K562 (cell line): ENCODE data around the gene UBXN10. TPM values are rescaled to one million over a fixed set of nuclear protein-coding genes. Genes with fewer than 3 reads are reported as not detected.

Experiments used
- ASH1L ChIP-seq: fragments of 450-650 bp; IDR thresholded peaks from 2 replicates; pipeline ENCODE4 v1.6.1; 2018; ENCODE audit warnings: borderline replicate concordance, mild to moderate bottlenecking, low read depth; ENCODE audit not compliant: partially characterized antibody
- CREB1 ChIP-seq, 2 experiments: sonication (generic) in 1 of 2; formaldehyde crosslinking in 1 of 2; IDR thresholded peaks; 2 replicates each; pipeline versions ENCODE4 v1.6.1 to v1.8.0; 2012 to 2022; ENCODE audit warnings: inconsistent platforms in 1 of 2, mild to moderate bottlenecking in 1 of 2, missing genetic modification reagents in 1 of 2, moderate library complexity in 1 of 2
- CTBP1 ChIP-seq: fragments of 450-650 bp; IDR thresholded peaks from 2 replicates; pipeline ENCODE4 v1.6.1; 2016; ENCODE audit warnings: borderline replicate concordance
- FOXA1 ChIP-seq: fragments of 450-650 bp; IDR thresholded peaks from 2 replicates; pipeline ENCODE4 v1.6.1; 2016; ENCODE audit warnings: mild to moderate bottlenecking, borderline replicate concordance
- HDAC2 ChIP-seq: fragments of 450-650 bp; IDR thresholded peaks from 2 replicates; pipeline ENCODE4 v1.6.1; 2016; ENCODE audit warnings: mild to moderate bottlenecking
- KDM2B ChIP-seq: fragments of 250-450 bp; sonication (Bioruptor Pico); IDR thresholded peaks from 2 replicates; pipeline ENCODE4 v1.8.0; 2021; ENCODE audit warnings: mild to moderate bottlenecking, moderate library complexity
- POU5F1 ChIP-seq: fragments of 150-350 bp; IDR thresholded peaks from 2 replicates; pipeline ENCODE4 v1.6.1; 2014; ENCODE audit warnings: borderline replicate concordance, low read length, low read depth, mild to moderate bottlenecking; ENCODE audit not compliant: partially characterized antibody
- SLC30A9 ChIP-seq: fragments of 250-450 bp; sonication (Bioruptor Pico); IDR thresholded peaks from 2 replicates; pipeline ENCODE4 v1.8.0; 2022; ENCODE audit warnings: mild to moderate bottlenecking, moderate library complexity
- SPI1 ChIP-seq: IDR thresholded peaks from 2 replicates; pipeline ENCODE4 v1.6.1; 2011; ENCODE audit warnings: low read depth, low read length, control low read depth, borderline replicate concordance
- STAT5B ChIP-seq: fragments of 250-450 bp; sonication (Bioruptor Pico); IDR thresholded peaks from 2 replicates; pipeline ENCODE4 v1.8.0; 2021; ENCODE audit warnings: mild to moderate bottlenecking, inconsistent platforms
- TRIM24 ChIP-seq, 2 experiments: fragments of 450-650 bp; IDR thresholded peaks; 2 replicates each; pipeline ENCODE4 v1.6.1; 2016
- TSC22D4 ChIP-seq: fragments of 450-650 bp; IDR thresholded peaks from 2 replicates; pipeline ENCODE4 v1.6.1; 2016; ENCODE audit warnings: missing genetic modification characterization, missing biosample characterization, control low read depth
- U2AF2 ChIP-seq: fragments of 200-400 bp; formaldehyde crosslinking; optimal IDR thresholded peaks from 2 replicates; pipeline ENCODE3; 2017; ENCODE audit warnings: low read depth, mild to moderate bottlenecking, low read length
- ZNF316 ChIP-seq: fragments of 450-650 bp; IDR thresholded peaks from 2 replicates; pipeline ENCODE4 v1.6.1; 2016
- ZNF324 ChIP-seq: fragments of 250-450 bp; sonication (Bioruptor Pico); IDR thresholded peaks from 2 replicates; pipeline ENCODE4 v1.4.0; 2020; ENCODE audit warnings: mild to moderate bottlenecking
- ZNF384 ChIP-seq: IDR thresholded peaks from 2 replicates; pipeline ENCODE4 v1.6.1; 2012; ENCODE audit warnings: low read depth, low read length, improper control_type of control experiment
- ZNF79 ChIP-seq: fragments of 250-450 bp; sonication (Bioruptor Pico); IDR thresholded peaks from 2 replicates; pipeline ENCODE4 v1.4.0; 2020; ENCODE audit warnings: low read depth, mild to moderate bottlenecking, moderate library complexity
- polyA plus RNA-seq, 8 experiments: library from polyadenylated mRNA; depleted of rRNA in 4 of 8; stranded (reverse) in 5 of 8; unstranded in 3 of 8; fragments of >200 nt; fragmentation: Nextera tagmentation in 2 of 8; fragmentation: Illumina TruSeq in 1 of 8; extraction: Ambion mirVana in 2 of 8; extraction: Trizol in 1 of 8; gene quantifications; 2 replicates each; pipeline versions ENCODE4 v1.2.1 to v1.2.3, GENCODE V29; 2011 to 2014; ENCODE audit warnings: inconsistent platforms in 1 of 8, missing spikeins in 1 of 8
- total RNA-seq, 7 experiments: library from RNA; depleted of rRNA in 6 of 7; stranded (reverse); fragments of >200 nt in 6 of 7; fragmentation: Illumina TruSeq in 2 of 7; extraction: Trizol in 2 of 7; gene quantifications; 2 replicates each; pipeline versions ENCODE4 v1.2.1 to v1.2.3, GENCODE V29; 2011 to 2021; ENCODE audit warnings: low replicate concordance in 1 of 7
- TF ChIP-seq, protein P1 (sequence below): sonication (generic); formaldehyde crosslinking; IDR thresholded peaks from 2 replicates; pipeline ENCODE4 v1.9.0; 2022; ENCODE audit warnings: mild to moderate bottlenecking, missing genetic modification reagents
- TF ChIP-seq, protein P2 (sequence below): sonication (generic); formaldehyde crosslinking; IDR thresholded peaks from 2 replicates; pipeline ENCODE4 v1.8.0; 2022; ENCODE audit warnings: mild to moderate bottlenecking, missing genetic modification reagents
- TF ChIP-seq, protein P3 (sequence below), 2 experiments: fragments of 450-650 bp in 1 of 2; sonication (generic) in 1 of 2; formaldehyde crosslinking; conservative IDR thresholded peaks; 2 replicates each; pipeline versions ENCODE4 v1.4.0 to v1.8.1; 2020 to 2022; ENCODE audit warnings: mild to moderate bottlenecking in 1 of 2, missing genetic modification reagents in 1 of 2
- TF ChIP-seq, protein P4 (sequence below), 2 experiments: fragments of 150-350 bp in 1 of 2; IDR thresholded peaks; 2 replicates each; pipeline ENCODE4 v1.6.1; 2012 to 2016; ENCODE audit warnings: low read depth in 2 of 2, low read length in 2 of 2, mild to moderate bottlenecking in 1 of 2, moderate library complexity in 1 of 2

UBXN10 gene
- total and polyA plus RNA-seq, 9 of the 15 experiments (the other 6 are each of a cell fraction or from before 2014, with no cell fraction given) = 10.7 to 17.7 (median 13.6) TPM

DNA sequence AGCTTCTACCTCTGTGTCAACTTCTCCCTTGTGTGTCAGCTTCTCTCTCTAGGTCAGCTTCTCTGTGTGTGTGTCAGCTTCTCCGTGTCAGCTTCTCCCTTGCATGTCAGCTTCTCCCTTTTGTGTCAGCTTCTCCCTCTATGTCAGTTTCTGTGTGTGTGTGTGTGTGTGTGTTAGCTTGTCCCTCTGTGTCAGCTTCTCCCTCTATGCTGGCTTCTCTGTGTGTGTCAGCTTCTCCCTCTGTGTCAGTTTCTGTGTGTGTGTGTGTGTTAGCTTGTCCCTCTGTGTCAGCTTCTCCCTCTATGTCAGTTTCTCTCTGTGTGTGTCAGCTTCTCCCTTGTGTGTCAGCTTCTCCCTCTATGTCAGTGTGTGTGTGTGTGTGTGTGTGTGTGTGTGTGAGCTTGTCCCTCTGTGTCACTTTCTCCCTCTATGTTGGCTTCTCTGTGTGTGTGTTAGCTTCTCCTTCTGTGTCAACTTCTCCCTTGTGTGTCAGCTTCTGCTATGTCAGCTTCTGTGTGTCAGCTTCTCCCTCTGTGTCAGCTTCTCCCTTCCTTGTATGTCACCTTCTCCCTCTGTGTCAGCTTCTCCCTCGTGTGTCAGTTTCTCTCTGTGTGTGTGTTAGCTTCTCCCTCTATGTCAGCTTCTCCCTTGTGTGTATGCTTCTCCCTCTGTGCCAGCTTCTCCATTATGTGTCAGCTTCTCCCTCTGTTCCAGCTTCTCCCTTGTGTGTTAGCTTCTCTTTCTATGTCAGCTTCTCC, 6.3 kb upstream of the UBXN10 start (continued):
- TF ChIP-seq ASH1L (no peak), TRIM24 (IDR thresholded peaks at IDR 0.05) (peak; percentile 74 to 80), CREB1 (IDR thresholded peaks at IDR 0.05) (no peak), CREB1 (CRISPR knock-in tag; IDR thresholded peaks at IDR 0.05) (no peak), SLC30A9 (no peak), TSC22D4 (tag) (no peak), ZNF384 (no peak), ZNF79 (no peak), STAT5B (no peak), ZNF316 (peak; percentile 40; the same call in 1 of the 2 replicates), HDAC2 (no peak), KDM2B (CRISPR knock-in tag) (no peak), U2AF2 (no peak), CTBP1 (no peak), POU5F1 (no peak), ZNF324 (no peak), FOXA1 (no peak), SPI1 (no peak)
- TF ChIP-seq, protein P1, sequence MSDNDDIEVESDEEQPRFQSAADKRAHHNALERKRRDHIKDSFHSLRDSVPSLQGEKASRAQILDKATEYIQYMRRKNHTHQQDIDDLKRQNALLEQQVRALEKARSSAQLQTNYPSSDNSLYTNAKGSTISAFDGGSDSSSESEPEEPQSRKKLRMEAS = no peak
- TF ChIP-seq, protein P2, sequence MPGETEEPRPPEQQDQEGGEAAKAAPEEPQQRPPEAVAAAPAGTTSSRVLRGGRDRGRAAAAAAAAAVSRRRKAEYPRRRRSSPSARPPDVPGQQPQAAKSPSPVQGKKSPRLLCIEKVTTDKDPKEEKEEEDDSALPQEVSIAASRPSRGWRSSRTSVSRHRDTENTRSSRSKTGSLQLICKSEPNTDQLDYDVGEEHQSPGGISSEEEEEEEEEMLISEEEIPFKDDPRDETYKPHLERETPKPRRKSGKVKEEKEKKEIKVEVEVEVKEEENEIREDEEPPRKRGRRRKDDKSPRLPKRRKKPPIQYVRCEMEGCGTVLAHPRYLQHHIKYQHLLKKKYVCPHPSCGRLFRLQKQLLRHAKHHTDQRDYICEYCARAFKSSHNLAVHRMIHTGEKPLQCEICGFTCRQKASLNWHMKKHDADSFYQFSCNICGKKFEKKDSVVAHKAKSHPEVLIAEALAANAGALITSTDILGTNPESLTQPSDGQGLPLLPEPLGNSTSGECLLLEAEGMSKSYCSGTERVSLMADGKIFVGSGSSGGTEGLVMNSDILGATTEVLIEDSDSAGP = no peak
- TF ChIP-seq, protein P3, sequence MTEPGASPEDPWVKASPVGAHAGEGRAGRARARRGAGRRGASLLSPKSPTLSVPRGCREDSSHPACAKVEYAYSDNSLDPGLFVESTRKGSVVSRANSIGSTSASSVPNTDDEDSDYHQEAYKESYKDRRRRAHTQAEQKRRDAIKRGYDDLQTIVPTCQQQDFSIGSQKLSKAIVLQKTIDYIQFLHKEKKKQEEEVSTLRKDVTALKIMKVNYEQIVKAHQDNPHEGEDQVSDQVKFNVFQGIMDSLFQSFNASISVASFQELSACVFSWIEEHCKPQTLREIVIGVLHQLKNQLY (CRISPR knock-in tag; conservative IDR thresholded peaks at IDR 0.05) = no peak
- TF ChIP-seq, protein P4, sequence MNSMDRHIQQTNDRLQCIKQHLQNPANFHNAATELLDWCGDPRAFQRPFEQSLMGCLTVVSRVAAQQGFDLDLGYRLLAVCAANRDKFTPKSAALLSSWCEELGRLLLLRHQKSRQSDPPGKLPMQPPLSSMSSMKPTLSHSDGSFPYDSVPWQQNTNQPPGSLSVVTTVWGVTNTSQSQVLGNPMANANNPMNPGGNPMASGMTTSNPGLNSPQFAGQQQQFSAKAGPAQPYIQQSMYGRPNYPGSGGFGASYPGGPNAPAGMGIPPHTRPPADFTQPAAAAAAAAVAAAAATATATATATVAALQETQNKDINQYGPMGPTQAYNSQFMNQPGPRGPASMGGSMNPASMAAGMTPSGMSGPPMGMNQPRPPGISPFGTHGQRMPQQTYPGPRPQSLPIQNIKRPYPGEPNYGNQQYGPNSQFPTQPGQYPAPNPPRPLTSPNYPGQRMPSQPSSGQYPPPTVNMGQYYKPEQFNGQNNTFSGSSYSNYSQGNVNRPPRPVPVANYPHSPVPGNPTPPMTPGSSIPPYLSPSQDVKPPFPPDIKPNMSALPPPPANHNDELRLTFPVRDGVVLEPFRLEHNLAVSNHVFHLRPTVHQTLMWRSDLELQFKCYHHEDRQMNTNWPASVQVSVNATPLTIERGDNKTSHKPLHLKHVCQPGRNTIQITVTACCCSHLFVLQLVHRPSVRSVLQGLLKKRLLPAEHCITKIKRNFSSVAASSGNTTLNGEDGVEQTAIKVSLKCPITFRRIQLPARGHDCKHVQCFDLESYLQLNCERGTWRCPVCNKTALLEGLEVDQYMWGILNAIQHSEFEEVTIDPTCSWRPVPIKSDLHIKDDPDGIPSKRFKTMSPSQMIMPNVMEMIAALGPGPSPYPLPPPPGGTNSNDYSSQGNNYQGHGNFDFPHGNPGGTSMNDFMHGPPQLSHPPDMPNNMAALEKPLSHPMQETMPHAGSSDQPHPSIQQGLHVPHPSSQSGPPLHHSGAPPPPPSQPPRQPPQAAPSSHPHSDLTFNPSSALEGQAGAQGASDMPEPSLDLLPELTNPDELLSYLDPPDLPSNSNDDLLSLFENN (IDR thresholded peaks at IDR 0.05; ENCODE audit: low read depth in 2 of 2, low read length in 2 of 2) = no peak
